HEK293 (cell line): ENCODE data around the gene CD274.

Experiments
- CTCF ChIA-PET: fragments of 350-600 bp; formaldehyde crosslinking; extraction: SDS; loops from one replicate; lab custom pipeline; 2021; ENCODE audit warnings: antibody characterized with exemption; lab: Yijun Ruan, JAX
- POLR2A ChIA-PET: fragments of 300-600 bp; formaldehyde crosslinking; extraction: SDS; loops from one replicate; lab custom pipeline; 2020; ENCODE audit warnings: antibody characterized with exemption, inconsistent platforms; lab: Yijun Ruan, JAX
- H3K27ac ChIP-seq: fragments of 200-500 bp; sonication (Bioruptor generic); 2 replicates; pipeline ENCODE4 v1.5.1; 2014; ENCODE audit warnings: low read depth, low read length, control low read depth, inconsistent platforms; ENCODE audit errors: extremely low read depth
- H3K36me3 ChIP-seq, 2 experiments: fragments of 200-500 bp in 1 of 2; sonication (Bioruptor generic) in 1 of 2; 1 replicate in 1 of 2; 2 replicates in 1 of 2; pipeline ENCODE4 v1.5.1; 2014 to 2017; ENCODE audit warnings: inconsistent platforms in 2 of 2, low read length in 2 of 2; ENCODE audit not compliant: control insufficient read depth in 2 of 2, insufficient read depth in 1 of 2
- H3K4me1 ChIP-seq: fragments of 200-500 bp; sonication (Bioruptor generic); 2 replicates; pipeline ENCODE4 v1.5.1; 2014; ENCODE audit warnings: mild to moderate bottlenecking, low read length, inconsistent platforms; ENCODE audit not compliant: control insufficient read depth, insufficient read depth
- H3K4me3 ChIP-seq: 2 replicates; pipeline ENCODE4 v1.5.1; 2011; ENCODE audit warnings: low read depth, mild to moderate bottlenecking, control low read depth, low read length, moderate library complexity
- H3K9me3 ChIP-seq: fragments of 200-500 bp; sonication (Bioruptor generic); 2 replicates; pipeline ENCODE4 v1.5.1; 2014; ENCODE audit warnings: low read depth, low read length, inconsistent platforms; ENCODE audit not compliant: control insufficient read depth, insufficient read depth
- BCL11B ChIP-seq: fragments of 450-650 bp; formaldehyde crosslinking; IDR thresholded peaks from 2 replicates; pipeline ENCODE4 v1.5.1; 2016; ENCODE audit warnings: low read depth, missing biosample characterization, missing genetic modification characterization
- GLIS2 ChIP-seq: fragments of 450-650 bp; formaldehyde crosslinking; IDR thresholded peaks from 2 replicates; pipeline ENCODE4 v1.5.1; 2016; ENCODE audit warnings: missing biosample characterization, missing genetic modification characterization
- KLF16 ChIP-seq: fragments of 450-650 bp; formaldehyde crosslinking; IDR thresholded peaks from 2 replicates; pipeline ENCODE4 v1.5.1; 2017; ENCODE audit warnings: missing biosample characterization, missing genetic modification characterization
- KLF7 ChIP-seq: fragments of 450-650 bp; formaldehyde crosslinking; IDR thresholded peaks from 2 replicates; pipeline ENCODE4 v1.5.1; 2016; ENCODE audit warnings: missing biosample characterization, missing genetic modification characterization, borderline replicate concordance
- KLF9 ChIP-seq: fragments of 450-650 bp; formaldehyde crosslinking; IDR thresholded peaks from 2 replicates; pipeline ENCODE4 v1.5.1; 2016; ENCODE audit warnings: missing biosample characterization, missing genetic modification characterization, low read depth
- YY2 ChIP-seq: fragments of 450-650 bp; formaldehyde crosslinking; IDR thresholded peaks from 2 replicates; pipeline ENCODE4 v1.5.1; 2016; ENCODE audit warnings: missing biosample characterization, missing genetic modification characterization
- ZNF112 ChIP-seq: fragments of 450-650 bp; formaldehyde crosslinking; IDR thresholded peaks from 2 replicates; pipeline ENCODE4 v1.5.0; 2017; ENCODE audit warnings: missing biosample characterization, missing genetic modification characterization
- ZNF184 ChIP-seq: fragments of 450-650 bp; IDR thresholded peaks from 2 replicates; pipeline ENCODE4 v1.5.1; 2018; ENCODE audit warnings: missing biosample characterization, mild to moderate bottlenecking, missing genetic modification characterization
- ZNF2 ChIP-seq: fragments of 450-650 bp; formaldehyde crosslinking; IDR thresholded peaks from 2 replicates; pipeline ENCODE4 v1.5.1; 2016; ENCODE audit warnings: missing biosample characterization, missing genetic modification characterization
- ZNF292 ChIP-seq: fragments of 450-650 bp; formaldehyde crosslinking; IDR thresholded peaks from 2 replicates; pipeline ENCODE4 v1.5.1; 2016; ENCODE audit warnings: low read depth, missing biosample characterization, missing genetic modification characterization, borderline replicate concordance
- ZNF324 ChIP-seq: fragments of 450-650 bp; formaldehyde crosslinking; IDR thresholded peaks from 2 replicates; pipeline ENCODE4 v1.5.1; 2016; ENCODE audit warnings: missing biosample characterization, missing genetic modification characterization
- ZNF37A ChIP-seq: fragments of 450-650 bp; IDR thresholded peaks from 2 replicates; pipeline ENCODE4 v1.5.1; 2018; ENCODE audit warnings: missing biosample characterization, missing genetic modification characterization
- ZNF426 ChIP-seq: fragments of 450-650 bp; formaldehyde crosslinking; IDR thresholded peaks from 2 replicates; pipeline ENCODE4 v1.5.1; 2017; ENCODE audit warnings: missing biosample characterization, missing genetic modification characterization, mild to moderate bottlenecking, inconsistent platforms, moderate library complexity
- ZNF510 ChIP-seq: fragments of 450-650 bp; formaldehyde crosslinking; IDR thresholded peaks from 2 replicates; pipeline ENCODE4 v1.5.1; 2018; ENCODE audit warnings: mild to moderate bottlenecking, missing genetic modification characterization, missing biosample characterization; ENCODE audit not compliant: insufficient replicate concordance
- ZNF560 ChIP-seq: fragments of 450-650 bp; formaldehyde crosslinking; IDR thresholded peaks from 2 replicates; pipeline ENCODE4 v1.5.1; 2017; ENCODE audit warnings: missing biosample characterization, missing genetic modification characterization, borderline replicate concordance
- ZNF626 ChIP-seq: fragments of 450-650 bp; sonication (Bioruptor Pico); formaldehyde crosslinking; IDR thresholded peaks from 2 replicates; pipeline ENCODE4 v1.5.1; 2018; ENCODE audit warnings: missing biosample characterization, missing genetic modification characterization, inconsistent platforms
- ZNF707 ChIP-seq: fragments of 450-650 bp; formaldehyde crosslinking; IDR thresholded peaks from 2 replicates; pipeline ENCODE4 v1.5.1; 2016; ENCODE audit warnings: missing biosample characterization, missing genetic modification characterization
- ZNF747 ChIP-seq: fragments of 450-650 bp; formaldehyde crosslinking; IDR thresholded peaks from 2 replicates; pipeline ENCODE4 v1.5.1; 2016; ENCODE audit warnings: missing biosample characterization, missing genetic modification characterization
- ZNF76 ChIP-seq: fragments of 450-650 bp; formaldehyde crosslinking; IDR thresholded peaks from 2 replicates; pipeline ENCODE4; 2016; ENCODE audit warnings: low read depth, missing biosample characterization, missing genetic modification characterization, borderline replicate concordance
- TF ChIP-seq, protein P1 (sequence below): fragments of 450-650 bp; formaldehyde crosslinking; IDR thresholded peaks from 2 replicates; pipeline ENCODE4 v1.5.1; 2016; ENCODE audit warnings: missing biosample characterization, missing genetic modification characterization
- TF ChIP-seq, protein P2 (sequence below): fragments of 450-650 bp; formaldehyde crosslinking; IDR thresholded peaks from 2 replicates; pipeline ENCODE4 v1.5.1; 2016; ENCODE audit warnings: missing biosample characterization, missing genetic modification characterization
- TF ChIP-seq, protein P3 (sequence below): fragments of 450-650 bp; formaldehyde crosslinking; IDR thresholded peaks from 2 replicates; pipeline ENCODE4 v1.5.1; 2016; ENCODE audit warnings: missing biosample characterization, missing genetic modification characterization, low read depth
- TF ChIP-seq, protein P4 (sequence below): fragments of 450-650 bp; formaldehyde crosslinking; optimal IDR thresholded peaks from 2 replicates; pipeline ENCODE3; 2016; ENCODE audit warnings: missing biosample characterization, mild to moderate bottlenecking, missing genetic modification characterization

CD274 gene

DNA sequence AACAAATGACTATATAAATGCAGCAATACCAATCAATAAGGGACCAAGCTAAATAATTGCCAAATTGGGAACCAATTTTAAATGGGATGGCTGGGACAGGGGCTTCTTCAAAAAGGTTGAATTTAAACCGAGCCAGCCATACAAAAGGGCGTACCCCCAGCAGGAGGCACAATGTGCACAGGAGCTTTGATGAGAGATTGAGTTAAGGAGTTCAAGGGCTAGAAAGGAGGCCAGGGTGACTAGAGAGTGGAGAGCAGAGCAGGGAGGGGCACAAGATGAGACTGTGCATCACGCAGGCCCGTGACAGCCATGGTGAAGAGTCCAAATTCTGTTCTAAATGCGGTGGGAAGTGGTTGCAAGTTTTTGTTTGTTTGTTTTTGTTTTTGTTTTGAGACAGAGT lies 36.6 kb downstream of the CD274 start:
- POLR2A ChIA-PET, result no interaction called here
- TF ChIP-seq, protein P1, sequence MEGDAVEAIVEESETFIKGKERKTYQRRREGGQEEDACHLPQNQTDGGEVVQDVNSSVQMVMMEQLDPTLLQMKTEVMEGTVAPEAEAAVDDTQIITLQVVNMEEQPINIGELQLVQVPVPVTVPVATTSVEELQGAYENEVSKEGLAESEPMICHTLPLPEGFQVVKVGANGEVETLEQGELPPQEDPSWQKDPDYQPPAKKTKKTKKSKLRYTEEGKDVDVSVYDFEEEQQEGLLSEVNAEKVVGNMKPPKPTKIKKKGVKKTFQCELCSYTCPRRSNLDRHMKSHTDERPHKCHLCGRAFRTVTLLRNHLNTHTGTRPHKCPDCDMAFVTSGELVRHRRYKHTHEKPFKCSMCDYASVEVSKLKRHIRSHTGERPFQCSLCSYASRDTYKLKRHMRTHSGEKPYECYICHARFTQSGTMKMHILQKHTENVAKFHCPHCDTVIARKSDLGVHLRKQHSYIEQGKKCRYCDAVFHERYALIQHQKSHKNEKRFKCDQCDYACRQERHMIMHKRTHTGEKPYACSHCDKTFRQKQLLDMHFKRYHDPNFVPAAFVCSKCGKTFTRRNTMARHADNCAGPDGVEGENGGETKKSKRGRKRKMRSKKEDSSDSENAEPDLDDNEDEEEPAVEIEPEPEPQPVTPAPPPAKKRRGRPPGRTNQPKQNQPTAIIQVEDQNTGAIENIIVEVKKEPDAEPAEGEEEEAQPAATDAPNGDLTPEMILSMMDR (tag by site-specific recombination), result no peak
- TF ChIP-seq ZNF626 (no peak), ZNF184 (tag by site-specific recombination) (no peak), KLF16 (tag by site-specific recombination) (no peak), ZNF747 (tag by site-specific recombination) (no peak), KLF9 (no peak), GLIS2 (tag by site-specific recombination) (no peak), ZNF324 (tag by site-specific recombination) (no peak)
- TF ChIP-seq, protein P2, sequence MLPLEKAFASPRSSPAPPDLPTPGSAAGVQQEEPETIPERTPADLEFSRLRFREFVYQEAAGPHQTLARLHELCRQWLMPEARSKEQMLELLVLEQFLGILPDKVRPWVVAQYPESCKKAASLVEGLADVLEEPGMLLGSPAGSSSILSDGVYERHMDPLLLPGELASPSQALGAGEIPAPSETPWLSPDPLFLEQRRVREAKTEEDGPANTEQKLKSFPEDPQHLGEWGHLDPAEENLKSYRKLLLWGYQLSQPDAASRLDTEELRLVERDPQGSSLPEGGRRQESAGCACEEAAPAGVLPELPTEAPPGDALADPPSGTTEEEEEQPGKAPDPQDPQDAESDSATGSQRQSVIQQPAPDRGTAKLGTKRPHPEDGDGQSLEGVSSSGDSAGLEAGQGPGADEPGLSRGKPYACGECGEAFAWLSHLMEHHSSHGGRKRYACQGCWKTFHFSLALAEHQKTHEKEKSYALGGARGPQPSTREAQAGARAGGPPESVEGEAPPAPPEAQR, result no peak

DNA sequence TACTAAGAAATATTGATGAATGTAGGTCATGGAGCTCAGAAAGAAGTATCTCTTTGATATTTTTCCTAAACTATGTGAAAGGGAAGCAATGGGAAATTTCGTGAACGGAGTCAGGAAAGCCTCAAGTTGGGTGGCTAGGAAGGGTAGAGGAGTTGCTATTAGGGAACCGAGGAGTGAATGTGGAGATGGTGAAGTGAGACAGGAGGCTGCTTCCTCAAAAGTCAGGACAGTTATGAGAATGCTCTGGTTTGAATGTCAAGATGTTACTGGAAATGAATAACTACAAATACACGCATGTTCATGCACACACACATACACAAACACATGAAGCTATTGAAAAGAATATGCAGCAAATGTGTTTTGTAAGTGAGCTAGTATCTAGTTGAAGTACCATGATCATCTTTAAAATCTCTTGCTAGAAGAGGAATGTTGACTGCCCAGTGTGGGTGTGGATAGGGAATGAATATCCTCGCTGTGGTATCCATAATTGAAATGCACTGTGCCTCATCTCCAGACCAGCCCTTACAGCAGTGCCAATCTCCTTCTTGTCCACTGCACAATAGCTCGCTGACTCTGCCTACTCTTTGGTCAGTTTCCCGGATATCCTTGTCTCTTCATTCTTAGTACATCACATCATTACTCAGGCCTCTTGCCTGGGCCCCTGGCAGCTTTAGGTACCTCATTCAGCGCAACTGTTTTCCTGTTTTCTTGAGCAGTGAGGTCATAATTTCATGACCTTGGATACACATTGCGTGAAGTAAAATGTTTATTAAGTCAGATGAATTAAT lies 38.1 kb downstream of the CD274 start:
- Histone ChIP-seq H3K4me3 (no peak overlapping the region), H3K27ac (no peak overlapping the region)
- TF ChIP-seq ZNF37A (tag by site-specific recombination) (no peak), ZNF426 (no peak), BCL11B (tag by site-specific recombination) (no peak), ZNF2 (no peak), YY2 (tag by site-specific recombination) (no peak), ZNF707 (tag by site-specific recombination) (no peak), ZNF76 (no peak), ZNF560 (tag by site-specific recombination) (no peak), ZNF292 (tag by site-specific recombination) (no peak), KLF7 (no peak), ZNF510 (no peak), ZNF112 (tag by site-specific recombination) (no peak)
- TF ChIP-seq, protein P3, sequence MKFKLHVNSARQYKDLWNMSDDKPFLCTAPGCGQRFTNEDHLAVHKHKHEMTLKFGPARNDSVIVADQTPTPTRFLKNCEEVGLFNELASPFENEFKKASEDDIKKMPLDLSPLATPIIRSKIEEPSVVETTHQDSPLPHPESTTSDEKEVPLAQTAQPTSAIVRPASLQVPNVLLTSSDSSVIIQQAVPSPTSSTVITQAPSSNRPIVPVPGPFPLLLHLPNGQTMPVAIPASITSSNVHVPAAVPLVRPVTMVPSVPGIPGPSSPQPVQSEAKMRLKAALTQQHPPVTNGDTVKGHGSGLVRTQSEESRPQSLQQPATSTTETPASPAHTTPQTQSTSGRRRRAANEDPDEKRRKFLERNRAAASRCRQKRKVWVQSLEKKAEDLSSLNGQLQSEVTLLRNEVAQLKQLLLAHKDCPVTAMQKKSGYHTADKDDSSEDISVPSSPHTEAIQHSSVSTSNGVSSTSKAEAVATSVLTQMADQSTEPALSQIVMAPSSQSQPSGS (tag by site-specific recombination), result no peak
- TF ChIP-seq, protein P4, sequence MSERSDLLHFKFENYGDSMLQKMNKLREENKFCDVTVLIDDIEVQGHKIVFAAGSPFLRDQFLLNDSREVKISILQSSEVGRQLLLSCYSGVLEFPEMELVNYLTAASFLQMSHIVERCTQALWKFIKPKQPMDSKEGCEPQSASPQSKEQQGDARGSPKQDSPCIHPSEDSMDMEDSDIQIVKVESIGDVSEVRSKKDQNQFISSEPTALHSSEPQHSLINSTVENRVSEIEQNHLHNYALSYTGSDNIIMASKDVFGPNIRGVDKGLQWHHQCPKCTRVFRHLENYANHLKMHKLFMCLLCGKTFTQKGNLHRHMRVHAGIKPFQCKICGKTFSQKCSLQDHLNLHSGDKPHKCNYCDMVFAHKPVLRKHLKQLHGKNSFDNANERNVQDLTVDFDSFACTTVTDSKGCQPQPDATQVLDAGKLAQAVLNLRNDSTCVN (tag by site-specific recombination), result no peak
- TF ChIP-seq, all 188 proteins: peak for 0
- CTCF ChIA-PET, result no interaction called here
- Histone ChIP-seq H3K4me1 (no peaks in the 10 kb centered on the region), H3K36me3 (no peaks in the 10 kb centered on the region), H3K9me3 (no peaks in the 10 kb centered on the region)
- POLR2A ChIA-PET, result no interaction called here

More for the DNA sequence above, 36.6 kb downstream of the CD274 start:
- Histone ChIP-seq H3K9me3 (no peaks in the 10 kb centered on the region), H3K36me3 (no peaks in the 10 kb centered on the region), H3K4me1 (no peaks in the 10 kb centered on the region), H3K27ac (no peak overlapping the region), H3K4me3 (no peak overlapping the region)
- CTCF ChIA-PET, result interaction anchor here (0.7 kb wide), 1 partner anchor 114 kb away, joined by 3 read pairs; no protein-coding TSS in a partner anchor
